GM12864 (cell line): Measurements from ENCODE around the gene NTN1.

Experiments used
- DNase-seq: peaks from one replicate; pipeline ENCODE4 v3.0.0-alpha.2; 2011; ENCODE audit warnings: low read depth
- H3K4me3 ChIP-seq: 2 replicates; pipeline ENCODE4 v1.5.1; 2011; ENCODE audit warnings: mild to moderate bottlenecking, low read depth, low read length, control low read depth
- TF ChIP-seq, protein P1 (sequence below): IDR thresholded peaks from 2 replicates; pipeline ENCODE4 v1.5.1; 2011; ENCODE audit warnings: low read depth, mild to moderate bottlenecking, moderate library complexity, low read length, control low read depth, inconsistent platforms; ENCODE audit errors: missing control alignments

NTN1 gene

DNA sequence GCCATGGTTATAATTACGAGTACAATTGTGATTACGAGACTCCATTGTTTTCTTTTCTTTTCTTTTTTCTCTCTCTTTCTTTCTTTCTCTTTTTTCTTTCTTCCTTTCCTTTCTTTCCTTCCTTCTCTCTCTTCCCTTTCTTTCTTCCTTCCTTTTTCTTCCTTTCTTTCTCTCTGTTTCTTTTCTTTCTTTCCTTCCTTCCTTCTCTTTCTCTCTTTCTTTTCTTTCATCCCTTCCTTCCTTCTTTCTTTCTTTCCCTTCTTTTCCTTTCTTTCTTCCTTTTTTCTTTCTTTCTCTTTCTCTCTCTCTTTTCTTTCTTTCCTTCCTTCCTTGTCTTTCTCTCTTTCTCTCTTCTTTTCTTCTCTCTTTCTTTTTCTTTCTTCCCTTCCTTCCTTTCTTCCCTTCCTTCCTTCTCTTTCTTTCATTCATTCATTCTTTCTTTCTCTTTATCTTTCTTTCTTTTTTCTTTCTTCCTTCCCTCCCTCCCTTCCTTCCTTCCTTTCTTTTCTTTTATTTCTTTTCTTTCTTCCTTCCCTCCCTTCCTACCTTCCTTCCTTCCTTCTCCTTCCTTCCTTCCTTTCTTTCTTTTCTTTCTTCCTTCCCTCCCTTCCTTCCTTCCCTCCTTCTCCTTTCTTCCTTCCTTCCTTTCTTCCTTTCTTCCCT lies 14.1 kb upstream of the NTN1 start:
- TF ChIP-seq, protein P1, sequence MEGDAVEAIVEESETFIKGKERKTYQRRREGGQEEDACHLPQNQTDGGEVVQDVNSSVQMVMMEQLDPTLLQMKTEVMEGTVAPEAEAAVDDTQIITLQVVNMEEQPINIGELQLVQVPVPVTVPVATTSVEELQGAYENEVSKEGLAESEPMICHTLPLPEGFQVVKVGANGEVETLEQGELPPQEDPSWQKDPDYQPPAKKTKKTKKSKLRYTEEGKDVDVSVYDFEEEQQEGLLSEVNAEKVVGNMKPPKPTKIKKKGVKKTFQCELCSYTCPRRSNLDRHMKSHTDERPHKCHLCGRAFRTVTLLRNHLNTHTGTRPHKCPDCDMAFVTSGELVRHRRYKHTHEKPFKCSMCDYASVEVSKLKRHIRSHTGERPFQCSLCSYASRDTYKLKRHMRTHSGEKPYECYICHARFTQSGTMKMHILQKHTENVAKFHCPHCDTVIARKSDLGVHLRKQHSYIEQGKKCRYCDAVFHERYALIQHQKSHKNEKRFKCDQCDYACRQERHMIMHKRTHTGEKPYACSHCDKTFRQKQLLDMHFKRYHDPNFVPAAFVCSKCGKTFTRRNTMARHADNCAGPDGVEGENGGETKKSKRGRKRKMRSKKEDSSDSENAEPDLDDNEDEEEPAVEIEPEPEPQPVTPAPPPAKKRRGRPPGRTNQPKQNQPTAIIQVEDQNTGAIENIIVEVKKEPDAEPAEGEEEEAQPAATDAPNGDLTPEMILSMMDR, result no peak
- no peak overlapping the region for H3K4me3 ChIP-seq
- DNase-seq, result no peak

DNA sequence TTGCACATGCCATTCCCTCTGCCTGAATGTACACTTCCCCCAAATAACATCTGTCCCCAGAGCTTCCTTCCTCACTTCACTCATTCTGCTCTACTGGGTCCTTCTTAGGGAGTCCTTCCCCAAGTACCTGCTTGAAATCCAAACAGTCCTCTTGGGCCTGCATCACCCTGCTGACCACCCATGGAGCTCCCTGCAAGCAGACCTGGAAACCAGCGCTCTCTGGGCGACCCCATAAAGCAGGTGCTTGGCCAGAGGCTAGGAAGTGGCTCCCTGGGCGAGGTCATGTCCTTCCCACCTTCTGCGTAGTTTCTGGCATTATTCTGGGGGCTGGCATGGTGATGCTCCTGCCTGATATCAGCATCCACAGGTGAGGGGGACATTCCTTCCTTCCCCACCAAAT lies 12.2 kb upstream of the NTN1 start:
- TF ChIP-seq, protein P1, result no peak
- H3K4me3 ChIP-seq, result no peak overlapping the region
- no peak for DNase-seq

DNA sequence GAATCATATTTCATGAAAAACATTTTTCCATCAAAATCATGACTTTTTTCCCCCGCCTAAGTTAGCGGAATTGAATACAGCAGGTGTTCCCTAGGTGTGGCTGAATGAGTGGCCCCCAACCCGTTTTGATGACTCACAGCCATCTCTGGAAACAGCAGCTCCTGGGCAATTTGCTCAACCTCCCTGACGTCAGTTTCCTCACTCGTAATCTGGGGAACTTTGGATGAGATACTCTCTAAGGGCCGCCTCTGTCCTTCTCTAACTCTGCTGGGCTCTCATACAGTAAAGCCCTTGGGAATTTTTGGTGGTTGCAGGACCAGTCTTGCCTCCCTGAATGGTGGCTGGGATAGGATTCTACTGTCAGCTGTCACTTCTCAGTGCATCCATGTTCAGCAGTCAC lies 11.6 kb upstream of the NTN1 start:
- TF ChIP-seq, protein P1, result no peak
- no peak for DNase-seq
- H3K4me3 ChIP-seq, result no peak overlapping the region

DNA sequence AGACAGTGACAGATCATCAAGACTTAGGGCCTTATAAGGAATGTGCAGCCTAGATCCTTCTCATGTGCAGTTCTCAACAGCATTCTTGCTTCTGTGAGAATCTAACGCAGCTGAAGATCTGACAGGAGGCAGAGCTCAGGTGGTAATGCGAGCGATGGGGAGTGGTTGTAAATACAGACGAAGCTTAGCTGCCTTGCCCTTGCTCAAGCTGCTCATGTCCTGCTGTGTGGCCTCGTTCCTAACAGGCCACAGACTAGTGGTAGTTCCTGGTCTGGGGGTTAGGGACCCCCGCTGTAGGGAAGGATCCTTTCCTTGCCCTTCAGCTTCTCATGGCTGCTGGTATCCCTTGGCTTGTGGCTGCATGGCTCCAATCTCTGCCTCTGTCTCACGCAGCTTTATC lies 10.3 kb upstream of the NTN1 start:
- no peak overlapping the region for H3K4me3 ChIP-seq
- TF ChIP-seq, protein P1, result no peak
- DNase-seq, result no peak

DNA sequence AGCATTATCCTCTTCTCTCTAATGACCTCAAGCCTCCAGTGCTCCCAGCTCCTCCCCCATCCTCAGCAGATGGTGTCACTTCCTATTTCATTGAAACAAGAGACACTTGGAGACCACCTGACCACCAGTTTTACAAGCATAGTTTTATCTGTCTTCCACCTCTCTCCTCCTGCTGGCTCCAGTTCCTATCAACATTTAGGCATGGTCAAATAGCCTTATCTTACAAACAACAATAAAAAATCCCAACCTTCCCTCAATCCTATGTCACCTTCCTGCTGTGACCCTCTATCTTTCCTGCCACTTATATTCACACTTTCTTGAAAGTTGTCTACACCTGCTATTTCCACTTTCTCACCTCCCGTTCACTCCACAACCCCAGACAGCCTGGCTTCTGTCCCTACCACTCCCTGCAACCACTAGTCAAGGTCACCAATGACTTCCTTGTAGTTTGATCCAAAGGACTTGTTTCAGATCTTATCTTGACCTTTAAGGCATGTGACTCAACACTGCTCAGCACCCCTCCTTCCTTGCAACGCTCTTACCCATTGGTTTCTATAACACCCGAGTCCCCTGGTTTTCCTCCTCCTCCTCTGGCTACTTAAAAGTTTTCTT lies 4.3 kb upstream of the NTN1 start:
- H3K4me3 ChIP-seq, result no peak overlapping the region
- TF ChIP-seq, protein P1, result no peak
- no peak for DNase-seq

DNA sequence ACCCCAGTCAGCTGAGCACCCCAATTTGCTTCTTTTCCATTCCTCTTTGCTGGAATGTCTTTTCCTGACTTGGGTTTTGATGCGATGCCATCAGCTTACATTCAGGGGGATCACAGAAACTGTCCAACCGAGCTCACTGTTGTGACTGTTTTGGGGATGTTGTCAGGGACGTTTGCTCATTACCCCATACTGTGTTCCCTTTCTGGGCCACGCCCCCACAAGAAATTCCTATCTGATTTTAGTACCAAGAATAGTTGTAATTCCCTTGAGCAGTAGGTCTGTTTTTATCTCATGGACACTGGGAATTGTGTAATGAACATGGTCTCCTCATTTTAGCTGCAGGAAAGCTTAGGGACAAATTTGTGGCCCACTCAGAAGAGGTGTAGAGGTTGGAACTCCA lies 2.6 kb upstream of the NTN1 start:
- DNase-seq, result no peak
- TF ChIP-seq, protein P1, result no peak
- H3K4me3 ChIP-seq, result no peak overlapping the region
